Measurements from ENCODE around the gene SLC36A1.

The SLC36A1 gene

GRCh38 chr5:151451626-151452520 lies 4.5 kb downstream of the SLC36A1 start:
- DNase-seq (ENCODE audit: low read depth in 1 of 2, low spot score in 1 of 2), result no peak

GRCh38 chr5:151454166-151454565 lies 6.8 kb downstream of the SLC36A1 start:
- no peak for DNase-seq (ENCODE audit: low read depth in 1 of 2, low spot score in 1 of 2)

- DNase-seq (ENCODE audit: low read depth in 1 of 2, low spot score in 1 of 2), result no peak
Observed at GRCh38 chr5:151454889-151455288, 7.5 kb downstream of the SLC36A1 start.

- DNase-seq (ENCODE audit: low read depth in 1 of 2, low spot score in 1 of 2), result no peak
Observed at GRCh38 chr5:151456321-151456940, 9.0 kb downstream of the SLC36A1 start.

GRCh38 chr5:151458314-151458713 lies 10.9 kb downstream of the SLC36A1 start:
- no peak for DNase-seq (ENCODE audit: low read depth in 1 of 2, low spot score in 1 of 2)

GRCh38 chr5:151459680-151460324 lies 12.4 kb downstream of the SLC36A1 start:
- no peak for DNase-seq (ENCODE audit: low read depth in 1 of 2, low spot score in 1 of 2)

- no peak for DNase-seq (ENCODE audit: low read depth in 1 of 2, low spot score in 1 of 2)
Observed at GRCh38 chr5:151461312-151461711, 13.9 kb downstream of the SLC36A1 start.

GRCh38 chr5:151463137-151464029 lies 16.0 kb downstream of the SLC36A1 start:
- DNase-seq (ENCODE audit: low read depth in 1 of 2, low spot score in 1 of 2), result no peak

GRCh38 chr5:151464101-151464500 lies 16.7 kb downstream of the SLC36A1 start:
- DNase-seq (ENCODE audit: low read depth in 1 of 2, low spot score in 1 of 2), result no peak

- no peak for DNase-seq (ENCODE audit: low read depth in 1 of 2, low spot score in 1 of 2)
Observed at GRCh38 chr5:151465476-151465875, 18.1 kb downstream of the SLC36A1 start.

- DNase-seq (ENCODE audit: low read depth in 1 of 2, low spot score in 1 of 2), result no peak
Observed at GRCh38 chr5:151467576-151467975, 20.2 kb downstream of the SLC36A1 start.

GRCh38 chr5:151469386-151469785 lies 22.0 kb downstream of the SLC36A1 start:
- DNase-seq (ENCODE audit: low read depth in 1 of 2, low spot score in 1 of 2), result no peak

- DNase-seq (ENCODE audit: low read depth in 1 of 2, low spot score in 1 of 2), result no peak
Observed at GRCh38 chr5:151469992-151470391, 22.6 kb downstream of the SLC36A1 start.

- no peak for DNase-seq (ENCODE audit: low read depth in 1 of 2, low spot score in 1 of 2)
Observed at GRCh38 chr5:151470439-151470838, 23.0 kb downstream of the SLC36A1 start.

GRCh38 chr5:151471276-151471675 lies 23.9 kb downstream of the SLC36A1 start:
- no peak for DNase-seq (ENCODE audit: low read depth in 1 of 2, low spot score in 1 of 2)

GRCh38 chr5:151474799-151475198 lies 27.4 kb downstream of the SLC36A1 start:
- no peak for DNase-seq (ENCODE audit: low read depth in 1 of 2, low spot score in 1 of 2)

- DNase-seq (ENCODE audit: low read depth in 1 of 2, low spot score in 1 of 2), result no peak
Observed at GRCh38 chr5:151475388-151475787, 28.0 kb downstream of the SLC36A1 start.

GRCh38 chr5:151476016-151476415 lies 28.6 kb downstream of the SLC36A1 start:
- no peak for DNase-seq (ENCODE audit: low read depth in 1 of 2, low spot score in 1 of 2)

- DNase-seq (ENCODE audit: low read depth in 1 of 2, low spot score in 1 of 2), result no peak
Observed at GRCh38 chr5:151477101-151477500, 29.7 kb downstream of the SLC36A1 start.

- no peak for DNase-seq (ENCODE audit: low read depth in 1 of 2, low spot score in 1 of 2)
Observed at GRCh38 chr5:151480384-151481293, 33.2 kb downstream of the SLC36A1 start.

Data from stimulated activated CD4-positive, alpha-beta T cell treated with anti-CD3 and anti-CD28 coated beads, Interleukin-15, amount 100 ng/mL, for 1 hour (primary cell).